GM21381 (cell line): ENCODE measurements around the gene LRFN4.

ENCODE experiments used
- ATAC-seq: cut with Tn5 transposase; IDR thresholded peaks from one replicate; pipeline ENCODE4 v1.9.1; 2021; ENCODE audit warnings: mild to moderate bottlenecking, moderate library complexity; ENCODE audit not compliant: unreplicated experiment

LRFN4 gene

GRCh38 chr11:66857927-66858185 is 992 bp downstream of the LRFN4 start:
- no peak for ATAC-seq

- no peak for ATAC-seq
These were observed 1.5 kb downstream of the LRFN4 start for GRCh38 chr11:66858186-66858938.

GRCh38 chr11:66858939-66859685 is 2.2 kb downstream of the LRFN4 start:
- no peak for ATAC-seq

- no peak for ATAC-seq
These were observed 3.0 kb downstream of the LRFN4 start for GRCh38 chr11:66859686-66860448.

- no peak for ATAC-seq
These were observed 3.6 kb downstream of the LRFN4 start for GRCh38 chr11:66860449-66860831.

- ATAC-seq: no peak
These were observed 4.3 kb downstream of the LRFN4 start for GRCh38 chr11:66861038-66861773.

- no peak for ATAC-seq
These were observed 5.1 kb downstream of the LRFN4 start for GRCh38 chr11:66861774-66862558.

GRCh38 chr11:66862559-66863037 is 5.7 kb downstream of the LRFN4 start:
- no peak for ATAC-seq

GRCh38 chr11:66863428-66864125 is 6.7 kb downstream of the LRFN4 start:
- ATAC-seq: no peak

- no peak for ATAC-seq
These were observed 7.5 kb downstream of the LRFN4 start for GRCh38 chr11:66864172-66864901.

- ATAC-seq: no peak
These were observed 8.2 kb downstream of the LRFN4 start for GRCh38 chr11:66864924-66865697.

GRCh38 chr11:66866007-66866406 is 9.1 kb downstream of the LRFN4 start:
- no peak for ATAC-seq

- ATAC-seq: no peak
These were observed 9.7 kb downstream of the LRFN4 start for GRCh38 chr11:66866511-66866986.

- no peak for ATAC-seq
These were observed 10.7 kb downstream of the LRFN4 start for GRCh38 chr11:66867425-66868040.

- no peak for ATAC-seq
These were observed 11.3 kb downstream of the LRFN4 start for GRCh38 chr11:66868082-66868725.

GRCh38 chr11:66868726-66869566 is 12.1 kb downstream of the LRFN4 start:
- ATAC-seq: peak; percentile 75
